Activated CD8-positive, alpha-beta memory T cell treated with anti-CD3 and anti-CD28 coated beads, Interleukin-2, amount 10 ng/mL, durations not matched to agents 7 days and 5 days (primary cell): ENCODE measurements around the gene AOAH. TPM values are rescaled to one million over a fixed set of nuclear protein-coding genes. Genes with fewer than 3 reads are reported as not detected.
"Not testable (repeated sequence)": the region's sequence is repeated elsewhere in the genome, so short reads cannot be mapped to it uniquely, and the experiment has no call there.

Experiments used
- ATAC-seq: fragments of 150-1000 bp; cut with Tn5 transposase; one replicate; pipeline ENCODE4 v1.10.0; 2021; ENCODE audit warnings: moderate library complexity
- CTCF ChIA-PET: fragments of 350-600 bp; sonication (Branson Sonifier 250); formaldehyde crosslinking; loops from one replicate; lab custom pipeline; 2021; ENCODE audit warnings: antibody characterized with exemption; lab: Charles Lee
- DNase-seq: peaks from one replicate; pipeline ENCODE4 v3.0.0-alpha.2; 2020
- H3K27ac Mint-ChIP-seq: one replicate; pipeline ENCODE4 v1.8.0; 2021; ENCODE audit warnings: mild to moderate bottlenecking, mixed read lengths
- H3K27me3 Mint-ChIP-seq: one replicate; pipeline ENCODE4 v1.8.0; 2021; ENCODE audit warnings: mixed read lengths
- H3K36me3 Mint-ChIP-seq: one replicate; pipeline ENCODE4 v1.8.0; 2021; ENCODE audit warnings: mild to moderate bottlenecking, mixed read lengths
- H3K4me1 Mint-ChIP-seq: one replicate; pipeline ENCODE4 v1.8.0; 2021; ENCODE audit warnings: mixed read lengths
- H3K4me3 Mint-ChIP-seq: one replicate; pipeline ENCODE4 v1.8.0; 2021; ENCODE audit warnings: mild to moderate bottlenecking, moderate library complexity, mixed read lengths
- H3K9me3 Mint-ChIP-seq: one replicate; pipeline ENCODE4 v1.8.0; 2022; ENCODE audit warnings: low read depth, mixed read lengths
- total RNA-seq, 2 experiments: library from RNA; stranded (reverse); gene quantifications; one replicate each; pipeline ENCODE4 v1.2.3, GENCODE V29; 2021

Gene AOAH
- total RNA-seq, 2 experiments from 2014 or later = 44.5 to 48.8 TPM

DNA sequence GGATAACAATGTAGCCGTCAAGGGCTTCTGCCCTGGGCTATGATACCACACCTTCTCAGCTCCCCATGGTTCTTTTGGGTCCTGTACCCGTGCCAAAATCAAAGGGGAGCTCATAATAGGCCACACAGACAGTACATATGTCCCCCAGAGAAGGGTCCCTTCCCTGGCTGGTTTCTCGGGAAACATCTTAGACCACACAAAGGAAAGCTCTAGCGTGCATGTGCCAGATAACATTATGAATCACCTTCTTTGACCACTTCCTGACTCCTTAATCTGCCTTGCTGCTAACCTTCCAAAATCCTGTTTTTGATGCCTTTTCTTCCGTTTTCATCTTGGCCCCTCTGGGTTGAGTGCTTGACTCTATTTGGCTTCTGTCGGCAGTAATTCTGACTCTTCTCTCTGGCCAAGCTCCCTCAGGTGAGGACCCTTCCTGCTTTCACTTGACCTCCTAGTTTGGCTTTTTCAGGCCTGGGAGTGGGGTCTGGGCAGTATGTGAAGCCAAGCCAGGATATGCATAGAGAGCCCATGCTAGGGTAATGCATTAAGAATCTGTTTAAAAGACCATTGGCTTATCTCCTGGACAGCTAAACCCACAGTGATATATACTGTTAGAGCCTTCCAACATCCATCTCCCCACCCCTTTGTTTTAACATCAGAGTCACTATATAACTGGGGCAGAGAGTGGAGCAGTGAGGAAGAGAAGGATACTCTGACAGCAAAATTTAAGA lies 249.8 kb downstream of the AOAH start:
- CTCF ChIA-PET = interaction anchor here (0.5 to 3.7 kb wide), 12 partner anchors 11 to 879 kb away, joined by 3 to 17 read pairs (median 4); no protein-coding TSS in a partner anchor
- Mint-ChIP-seq H3K27me3 (no peaks in the 10 kb centered on the region), H3K36me3 (peaks cover 5% of the 10 kb centered on the region), H3K4me1 (peaks cover 19% of the 10 kb centered on the region), H3K27ac (no peak overlapping the region), H3K4me3 (no peak overlapping the region), H3K9me3 (peaks cover 2% of the 10 kb centered on the region)
- peak; percentile 43 for DNase-seq
- peak; percentile 57 for ATAC-seq

DNA sequence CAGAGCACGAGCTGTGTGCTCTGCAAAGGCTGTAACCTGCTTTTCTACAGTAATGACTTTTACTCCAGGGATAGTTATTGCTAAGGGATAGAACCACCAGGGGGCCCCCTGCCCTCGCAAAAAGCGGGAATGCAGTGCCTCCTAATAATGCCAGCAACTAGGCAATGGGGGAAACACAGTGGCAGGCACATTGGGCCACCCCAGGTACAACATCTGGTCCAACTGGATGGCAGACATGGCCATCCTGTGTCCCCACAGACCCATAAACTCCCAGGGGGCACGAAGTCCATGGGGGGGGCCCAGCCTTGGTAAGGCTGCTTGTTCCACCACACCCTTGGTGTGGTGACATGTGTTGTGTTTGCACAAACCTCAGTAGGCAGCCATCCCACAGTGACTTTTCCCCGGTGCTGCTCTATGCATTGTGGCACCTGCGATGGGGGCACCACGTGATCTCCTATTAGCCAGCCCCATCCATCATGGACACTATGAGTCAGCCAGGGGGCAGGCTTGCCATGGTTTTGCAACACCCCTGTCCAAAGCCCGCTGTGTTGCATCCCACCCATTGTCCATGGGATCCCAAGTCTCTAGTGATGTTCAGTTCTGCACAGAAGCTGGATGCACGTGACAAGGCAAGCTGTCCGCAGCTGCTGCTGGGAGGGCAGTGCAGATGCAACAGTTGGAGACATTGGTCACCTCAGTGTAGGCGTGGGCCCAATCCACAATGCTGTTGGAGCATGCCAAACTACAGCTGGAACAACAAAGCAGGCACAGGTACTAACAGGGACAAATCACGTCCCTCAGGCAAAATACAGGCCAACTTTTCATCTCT lies 250.6 kb downstream of the AOAH start:
- ATAC-seq (peak; percentile 52), DNase-seq (peak; percentile 51)
- Mint-ChIP-seq H3K27ac (no peak overlapping the region), H3K4me3 (no peak overlapping the region), H3K36me3 (no peaks in the 10 kb centered on the region), H3K27me3 (no peaks in the 10 kb centered on the region), H3K4me1 (peaks cover 19% of the 10 kb centered on the region), H3K9me3 (no peaks in the 10 kb centered on the region)
- CTCF ChIA-PET = interaction anchor here (1.1 to 3.7 kb wide), 9 partner anchors 13 to 727 kb away, joined by 3 to 17 read pairs (median 4); no protein-coding TSS in a partner anchor

DNA sequence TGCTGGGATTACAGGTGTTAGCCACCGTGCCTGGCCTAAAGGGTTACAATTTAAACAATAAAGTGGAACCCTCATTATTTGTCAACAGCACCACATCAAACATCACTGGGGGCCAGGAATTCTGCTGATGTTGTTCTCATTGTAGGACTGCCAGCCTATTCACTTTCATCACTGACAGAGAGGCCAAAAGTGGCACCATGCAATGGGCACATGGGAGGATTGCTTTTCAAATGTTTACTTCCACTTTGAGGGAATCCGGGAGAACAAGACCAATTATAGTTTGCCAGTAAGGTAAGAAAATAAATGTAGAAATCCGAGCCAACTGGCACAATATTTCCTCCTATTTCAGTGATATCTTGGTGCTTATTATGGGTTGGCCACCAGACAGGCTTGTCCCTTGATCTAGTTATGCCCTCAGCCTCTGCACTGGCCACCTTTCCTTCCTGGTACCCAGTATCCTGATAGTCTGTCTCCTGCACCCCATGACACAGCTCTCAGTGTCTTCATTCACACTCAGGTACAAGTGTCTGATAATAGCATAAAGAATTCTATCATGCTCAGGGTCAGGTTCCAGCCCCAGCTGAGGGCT lies 252.1 kb downstream of the AOAH start:
- Mint-ChIP-seq H3K4me3 (no peak overlapping the region), H3K36me3 (no peaks in the 10 kb centered on the region), H3K27me3 (no peaks in the 10 kb centered on the region), H3K27ac (no peak overlapping the region), H3K9me3 (no peaks in the 10 kb centered on the region), H3K4me1 (peaks cover 19% of the 10 kb centered on the region)
- no peak for DNase-seq
- CTCF ChIA-PET = interaction anchor here (1.0 to 3.7 kb wide), 6 partner anchors 11 to 728 kb away, joined by 3 to 16 read pairs (median 4); no protein-coding TSS in a partner anchor
- ATAC-seq = no peak

DNA sequence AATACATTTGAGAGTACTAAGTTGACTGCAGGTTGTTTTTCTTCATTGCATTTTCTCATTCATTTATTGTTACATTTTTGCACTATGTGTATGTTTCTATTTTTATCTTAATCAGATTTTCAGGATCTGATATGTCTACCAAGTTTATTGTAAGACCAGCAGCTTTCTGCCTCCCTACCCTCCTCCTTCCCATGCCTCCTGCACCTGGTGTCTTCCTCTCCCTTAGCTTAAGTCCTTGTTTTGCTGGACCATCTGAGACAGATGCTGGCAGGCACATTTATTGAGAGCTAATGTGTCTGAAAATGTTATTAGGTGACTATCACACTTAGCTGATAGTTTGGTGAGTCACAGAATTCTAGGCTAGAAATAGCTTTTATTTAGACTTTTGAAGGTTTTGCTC lies 255.1 kb downstream of the AOAH start:
- Mint-ChIP-seq H3K27ac (no peak overlapping the region), H3K9me3 (no peaks in the 10 kb centered on the region), H3K36me3 (no peaks in the 10 kb centered on the region), H3K27me3 (peaks cover 10% of the 10 kb centered on the region), H3K4me1 (peaks cover 8% of the 10 kb centered on the region), H3K4me3 (no peak overlapping the region)
- CTCF ChIA-PET = interaction anchor here (0.7 to 1.3 kb wide), 5 partner anchors 18 to 883 kb away, joined by 3 to 4 read pairs (median 3); no protein-coding TSS in a partner anchor
- DNase-seq (no peak), ATAC-seq (no peak)

DNA sequence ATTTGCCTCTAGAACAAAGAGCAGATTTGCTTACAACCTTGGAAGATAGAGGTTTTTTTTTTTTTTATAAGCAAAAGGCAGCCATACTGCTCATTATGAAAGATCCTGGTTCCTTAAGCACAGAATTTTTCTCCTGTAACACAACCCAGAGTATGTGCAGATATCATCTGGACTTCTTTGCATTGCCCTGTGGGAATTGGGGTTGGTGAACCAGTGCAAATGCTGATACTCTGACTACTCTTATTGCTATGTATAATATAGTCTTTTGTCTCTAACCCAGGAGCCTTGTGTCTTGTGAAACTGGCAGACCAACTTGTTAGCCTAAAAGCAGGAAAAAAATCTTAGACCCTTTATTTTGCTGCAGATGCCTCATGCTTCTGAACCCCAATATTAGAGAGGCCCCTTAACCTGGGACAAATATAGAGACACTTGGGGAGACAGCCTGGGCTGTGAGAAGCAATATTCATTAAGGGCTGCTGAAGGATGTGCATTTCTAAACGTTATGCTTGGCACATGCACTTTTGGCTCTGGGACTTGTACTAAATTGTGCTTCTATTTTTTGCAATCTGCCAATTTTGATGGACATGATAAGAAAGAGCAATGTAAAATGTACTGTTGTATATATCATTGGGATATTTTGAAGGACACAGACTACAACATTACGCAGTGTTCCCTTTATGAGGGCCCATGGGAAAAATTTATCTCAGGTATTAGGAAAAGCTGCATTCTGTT lies 255.8 kb downstream of the AOAH start:
- Mint-ChIP-seq H3K27me3 (peaks cover 14% of the 10 kb centered on the region), H3K36me3 (no peaks in the 10 kb centered on the region), H3K9me3 (no peaks in the 10 kb centered on the region), H3K4me1 (peaks cover 2% of the 10 kb centered on the region), H3K27ac (no peak overlapping the region), H3K4me3 (no peak overlapping the region)
- DNase-seq (no peak), ATAC-seq (no peak)
- CTCF ChIA-PET = interaction anchor here (0.9 to 1.3 kb wide), 3 partner anchors 202 to 884 kb away, joined by 3 to 4 read pairs (median 3); no protein-coding TSS in a partner anchor

DNA sequence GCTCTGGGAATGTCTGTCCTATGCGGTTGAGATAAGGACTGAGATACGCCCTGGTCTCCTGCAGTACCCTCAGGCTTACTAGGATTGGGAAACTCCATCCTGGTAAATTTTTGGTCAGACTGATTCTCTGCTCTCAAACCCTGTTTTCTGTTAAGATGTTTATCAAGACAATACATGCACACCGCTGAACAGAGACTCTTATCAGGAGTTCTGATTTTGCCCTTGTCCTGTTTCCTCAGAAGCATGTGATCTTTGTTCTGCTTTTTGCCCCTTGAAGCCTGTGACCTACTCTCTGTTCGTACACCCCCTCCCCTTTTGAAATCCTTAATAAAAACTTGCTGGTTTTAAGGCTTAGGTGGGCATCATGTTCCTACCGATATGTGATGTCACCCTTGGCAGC lies 258.3 kb downstream of the AOAH start:
- H3K36me3 Mint-ChIP-seq, H3K4me1 Mint-ChIP-seq, CTCF ChIA-PET, DNase-seq, H3K4me3 Mint-ChIP-seq, H3K27ac Mint-ChIP-seq, H3K9me3 Mint-ChIP-seq, ATAC-seq: not testable (repeated sequence)
- H3K27me3 Mint-ChIP-seq = peaks cover 16% of the 10 kb centered on the region

DNA sequence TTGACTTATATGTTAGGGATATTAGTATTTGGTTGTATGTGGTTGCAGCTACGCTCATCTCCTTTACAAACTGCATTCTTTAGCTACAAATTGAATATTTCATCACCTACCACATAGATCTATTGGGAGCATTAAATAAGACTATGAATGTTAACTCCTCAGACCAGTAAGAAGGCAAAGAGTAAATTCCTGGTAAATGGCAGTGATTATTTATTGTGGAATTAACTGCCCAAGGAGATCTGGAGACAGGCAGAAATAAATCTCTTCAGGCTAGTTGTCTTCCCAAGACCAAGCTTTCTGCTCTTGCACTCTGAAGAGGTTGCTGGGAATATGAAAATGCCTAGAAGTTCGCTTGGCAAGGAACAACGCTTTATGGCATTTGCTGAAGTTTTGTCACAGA lies 260.0 kb downstream of the AOAH start:
- no peaks in the 10 kb centered on the region for H3K9me3 Mint-ChIP-seq
- no peak for ATAC-seq
- H3K36me3 Mint-ChIP-seq = no peaks in the 10 kb centered on the region
- H3K27me3 Mint-ChIP-seq = peaks cover 16% of the 10 kb centered on the region
- H3K4me1 Mint-ChIP-seq = no peaks in the 10 kb centered on the region
- H3K27ac Mint-ChIP-seq = no peak overlapping the region
- CTCF ChIA-PET = interaction anchor here (0.8 kb wide), 1 partner anchor 23 kb away, joined by 4 read pairs; no protein-coding TSS in a partner anchor
- H3K4me3 Mint-ChIP-seq = no peak overlapping the region
- DNase-seq = no peak
